GM10266 (cell line): ENCODE data around the gene GFOD1.

Experiments used
- DNase-seq: peaks from one replicate; pipeline ENCODE4 v3.0.0; 2012; ENCODE audit errors: extremely low spot score
- TF ChIP-seq, protein P1 (sequence below): IDR thresholded peaks from 2 replicates; pipeline ENCODE4 v1.5.1; 2012; ENCODE audit warnings: mild to moderate bottlenecking, low read depth; ENCODE audit not compliant: control insufficient read depth, insufficient read depth; ENCODE audit errors: missing control alignments

GFOD1 gene

DNA sequence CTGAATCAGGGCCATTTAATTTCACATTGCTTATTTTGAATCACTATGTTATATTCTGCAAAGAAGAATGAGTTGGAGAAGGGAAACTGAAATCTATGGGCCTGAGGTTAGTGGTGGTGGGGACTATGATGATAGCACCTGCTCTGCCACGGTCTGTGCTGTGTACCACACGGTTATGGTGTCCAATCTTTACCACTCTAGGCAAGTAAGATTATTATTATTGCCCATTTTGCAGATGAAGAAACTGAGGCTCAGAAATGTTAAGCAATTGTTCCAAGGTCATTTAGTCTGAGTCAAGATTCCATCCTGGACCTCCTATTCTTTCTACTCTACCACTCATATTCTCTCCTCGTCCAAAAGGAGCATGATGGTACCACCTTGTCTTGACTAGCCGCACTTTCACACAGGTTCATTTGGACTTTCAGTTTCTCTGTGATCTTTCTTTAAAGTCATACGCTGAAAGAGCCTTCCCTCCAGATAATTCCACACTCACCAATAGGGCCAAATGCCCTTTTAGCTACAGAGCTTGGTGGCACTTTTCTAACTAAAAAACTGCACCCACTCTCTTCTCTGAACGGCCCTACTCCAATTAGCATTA lies 56.2 kb downstream of the GFOD1 start:
- DNase-seq: no peak
- TF ChIP-seq, protein P1, sequence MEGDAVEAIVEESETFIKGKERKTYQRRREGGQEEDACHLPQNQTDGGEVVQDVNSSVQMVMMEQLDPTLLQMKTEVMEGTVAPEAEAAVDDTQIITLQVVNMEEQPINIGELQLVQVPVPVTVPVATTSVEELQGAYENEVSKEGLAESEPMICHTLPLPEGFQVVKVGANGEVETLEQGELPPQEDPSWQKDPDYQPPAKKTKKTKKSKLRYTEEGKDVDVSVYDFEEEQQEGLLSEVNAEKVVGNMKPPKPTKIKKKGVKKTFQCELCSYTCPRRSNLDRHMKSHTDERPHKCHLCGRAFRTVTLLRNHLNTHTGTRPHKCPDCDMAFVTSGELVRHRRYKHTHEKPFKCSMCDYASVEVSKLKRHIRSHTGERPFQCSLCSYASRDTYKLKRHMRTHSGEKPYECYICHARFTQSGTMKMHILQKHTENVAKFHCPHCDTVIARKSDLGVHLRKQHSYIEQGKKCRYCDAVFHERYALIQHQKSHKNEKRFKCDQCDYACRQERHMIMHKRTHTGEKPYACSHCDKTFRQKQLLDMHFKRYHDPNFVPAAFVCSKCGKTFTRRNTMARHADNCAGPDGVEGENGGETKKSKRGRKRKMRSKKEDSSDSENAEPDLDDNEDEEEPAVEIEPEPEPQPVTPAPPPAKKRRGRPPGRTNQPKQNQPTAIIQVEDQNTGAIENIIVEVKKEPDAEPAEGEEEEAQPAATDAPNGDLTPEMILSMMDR: no peak

DNA sequence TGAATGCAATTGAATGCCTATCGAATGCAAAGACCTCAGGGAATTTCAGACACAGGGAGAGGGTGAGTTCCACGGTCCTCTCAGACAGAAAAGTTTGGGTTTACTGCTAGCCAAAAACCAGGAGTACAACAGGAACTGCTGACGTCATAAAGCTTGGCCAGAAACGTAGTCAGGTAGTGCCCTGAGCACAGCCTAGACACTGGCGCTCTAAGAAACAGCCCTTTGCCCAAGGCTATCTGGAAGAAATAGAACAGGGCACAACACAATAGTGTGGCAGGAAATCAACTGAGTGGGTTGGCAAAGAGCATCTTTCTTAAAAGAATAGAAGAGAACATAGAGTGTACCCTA lies 58.0 kb downstream of the GFOD1 start:
- DNase-seq: no peak
- TF ChIP-seq, protein P1: no peak

DNA sequence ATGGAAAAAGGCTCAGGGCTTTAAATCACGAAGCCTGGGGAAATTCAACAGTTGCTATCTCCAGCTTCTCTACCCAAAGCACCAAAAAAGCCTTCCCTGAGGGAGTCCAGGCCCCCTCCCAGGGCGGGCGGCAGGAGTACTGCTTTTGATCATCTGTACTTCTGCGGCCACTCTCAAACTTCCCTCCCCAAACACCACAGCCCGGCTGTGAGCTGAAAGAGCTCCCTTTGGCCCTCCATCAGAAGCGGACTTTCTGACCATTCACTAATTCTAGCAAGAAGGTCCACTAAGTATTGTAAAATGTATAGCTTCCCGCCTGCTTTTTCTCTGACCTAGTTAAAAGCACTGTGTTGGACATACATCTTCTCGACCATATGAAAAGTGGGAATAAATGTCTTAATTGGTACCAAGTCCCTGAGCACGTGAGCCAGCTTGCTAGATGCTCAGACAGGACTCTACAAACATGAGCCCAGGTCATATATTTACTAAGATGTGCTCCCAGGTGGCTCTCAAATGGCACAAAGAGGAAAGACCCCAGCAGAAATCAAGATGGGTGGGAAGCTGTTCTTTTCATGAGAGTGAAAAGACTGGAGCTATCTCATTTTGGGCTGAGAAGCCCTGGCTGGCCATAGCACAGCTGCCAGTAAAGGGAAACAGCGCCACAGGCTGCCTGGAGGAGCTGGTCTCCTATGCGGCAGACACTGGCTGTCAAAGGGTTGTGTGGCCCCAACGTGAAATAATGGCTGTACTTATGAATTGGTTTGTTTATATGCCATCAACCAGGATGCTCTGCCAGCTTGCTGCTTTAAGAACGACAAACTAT lies 58.6 kb downstream of the GFOD1 start:
- peak; percentile 32 for DNase-seq
- TF ChIP-seq, protein P1: peak; percentile 55

DNA sequence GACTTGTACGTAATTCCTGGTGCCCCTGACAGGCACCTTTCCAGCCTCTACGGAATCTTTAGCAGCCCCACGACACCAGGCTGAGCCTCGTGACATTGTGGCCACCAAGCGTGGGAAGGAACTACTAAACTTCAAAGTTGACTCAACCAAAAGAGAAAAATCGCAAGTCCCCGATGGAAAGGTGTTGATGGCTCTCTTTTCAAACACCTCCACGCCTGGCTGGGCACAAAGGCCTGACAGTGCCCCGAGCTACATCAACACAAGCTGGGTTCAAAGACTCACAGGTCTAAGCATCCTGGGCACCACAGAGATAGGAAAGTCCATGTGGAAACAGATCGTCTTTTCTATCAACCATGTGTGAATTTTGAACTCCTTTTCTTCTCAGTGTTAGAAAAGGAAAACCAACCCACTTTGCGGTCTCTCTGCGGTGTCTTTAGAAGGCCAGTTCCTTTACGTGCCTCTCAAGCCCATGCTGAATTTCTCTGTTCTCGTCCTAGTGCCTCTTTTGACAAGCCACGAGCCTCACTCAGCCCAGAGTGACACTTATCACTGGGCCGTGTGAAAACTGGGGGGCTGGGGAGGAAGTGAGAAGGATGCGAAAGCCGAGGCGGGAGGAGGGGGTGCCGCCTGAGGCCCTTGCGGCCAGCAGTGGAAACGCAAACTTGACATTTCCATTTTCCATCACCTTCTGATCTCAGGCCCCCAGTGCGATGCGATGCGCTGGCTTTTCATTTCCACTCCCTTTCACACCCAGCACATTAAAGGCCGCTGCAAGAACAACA lies 59.4 kb downstream of the GFOD1 start:
- TF ChIP-seq, protein P1: peak; percentile 8
- DNase-seq: peak; percentile 72

DNA sequence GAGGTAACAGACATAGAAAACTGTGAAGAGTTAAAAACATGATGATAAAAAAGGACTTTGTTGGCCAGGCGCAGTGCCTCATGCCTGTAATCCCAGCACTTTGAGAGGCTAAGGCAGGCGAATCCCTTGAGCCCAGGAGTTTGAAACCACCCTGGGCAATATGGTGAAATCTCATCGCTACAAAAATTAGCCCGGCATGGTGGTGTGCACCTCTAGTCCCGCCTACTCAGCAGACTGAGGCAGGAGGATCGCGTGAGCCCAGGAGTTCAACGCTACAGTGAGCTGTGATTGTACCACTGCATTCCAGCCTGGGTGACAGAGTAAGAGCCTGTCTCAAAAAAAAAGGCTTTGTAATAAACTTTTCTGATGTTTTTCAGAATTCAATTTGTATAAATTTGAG lies 60.1 kb downstream of the GFOD1 start:
- DNase-seq: no peak
- TF ChIP-seq, protein P1: no peak

DNA sequence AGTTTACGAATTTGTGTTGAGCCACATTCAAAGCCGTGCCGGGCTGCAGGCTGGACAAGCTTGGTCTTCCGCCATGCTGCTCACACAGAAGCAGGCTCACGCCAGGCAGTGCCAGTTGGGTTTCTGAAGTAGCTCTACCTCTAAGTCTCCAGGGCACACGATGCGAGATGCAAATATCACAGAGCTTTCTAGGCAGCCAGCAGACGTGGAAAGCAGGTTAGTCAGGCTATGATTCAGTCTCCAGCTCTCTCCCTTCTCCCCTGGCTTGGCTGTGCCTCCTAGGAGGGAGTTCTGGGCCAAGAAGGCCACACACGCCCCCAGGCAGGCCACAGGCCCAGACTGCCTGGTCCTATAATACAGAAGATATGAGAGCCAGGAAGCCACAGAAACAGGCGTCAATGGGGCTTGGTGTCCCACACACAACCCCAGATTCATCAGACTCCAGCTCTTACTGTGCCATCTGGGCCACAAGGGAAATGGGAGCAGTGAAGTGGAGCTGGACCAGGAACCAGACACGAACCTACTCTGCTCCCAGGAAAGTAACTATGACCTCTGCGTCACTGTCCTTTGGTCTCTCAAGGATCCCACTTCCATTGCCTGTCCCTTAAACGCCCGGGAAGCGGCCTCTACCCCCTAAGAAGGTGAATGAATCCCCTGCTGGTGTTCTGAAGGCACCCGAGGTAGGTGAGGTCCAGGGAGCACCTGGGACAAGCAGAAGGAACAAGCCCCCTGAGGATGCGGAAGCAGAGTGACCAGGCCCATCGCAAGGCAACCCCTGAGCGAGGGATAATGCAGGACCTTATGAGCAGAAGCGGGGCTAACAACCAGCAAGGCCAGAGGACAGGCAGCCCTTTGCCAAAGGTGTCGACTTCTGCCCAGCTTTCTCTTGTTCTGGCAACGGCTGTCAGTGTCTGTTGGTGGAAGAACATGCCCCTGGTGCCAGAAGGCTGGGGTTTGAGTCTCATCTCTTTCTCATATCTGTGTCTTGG lies 61.2 kb downstream of the GFOD1 start:
- DNase-seq: peak; percentile 24
- TF ChIP-seq, protein P1: no peak
